Forelimb muscle (tissue), 1 donor: ENCODE results near the gene SP8. TPM values are rescaled to one million over a fixed set of nuclear protein-coding genes. Genes with fewer than 3 reads are reported as not detected.
"Not testable (repeated sequence)": the region's sequence is repeated elsewhere in the genome, so short reads cannot be mapped to it uniquely, and the experiment has no call there.

ENCODE experiments used
- DNase-seq: peaks from one replicate; pipeline ENCODE4 v3.0.0-alpha.2; 2013; ENCODE audit warnings: low read depth
- polyA plus RNA-seq: library from polyadenylated mRNA; unstranded; fragments of 120-200 nt; gene quantifications from one replicate; pipeline ENCODE4 v1.2.1, GENCODE V29; 2013; ENCODE audit not compliant: insufficient read length

The SP8 gene
- 0.04 TPM for polyA plus RNA-seq

GRCh38 chr7:20786779-20787659 is at the start of gene SP8:
SP8 (minus strand) TSS chr7:20786886; CDS start chr7:20786798, 88 bp downstream.
- DNase-seq = no peak

GRCh38 chr7:20836424-20836823 is 49.7 kb upstream of the SP8 start:
- DNase-seq = not testable (repeated sequence)

- no peak for DNase-seq
These were observed 48.5 kb upstream of the SP8 start for GRCh38 chr7:20835111-20835750.

- no peak for DNase-seq
These were observed 48.0 kb upstream of the SP8 start for GRCh38 chr7:20834656-20835055.

- no peak for DNase-seq
These were observed 45.3 kb upstream of the SP8 start for GRCh38 chr7:20831956-20832355.

- no peak for DNase-seq
These were observed 44.8 kb upstream of the SP8 start for GRCh38 chr7:20831451-20831850.

GRCh38 chr7:20828947-20829346 is 42.3 kb upstream of the SP8 start:
- DNase-seq = no peak

GRCh38 chr7:20827172-20827571 is 40.5 kb upstream of the SP8 start:
- no peak for DNase-seq

- no peak for DNase-seq
These were observed 39.6 kb upstream of the SP8 start for GRCh38 chr7:20826243-20826642.

GRCh38 chr7:20825555-20825954 is 38.9 kb upstream of the SP8 start:
- no peak for DNase-seq

DNA sequence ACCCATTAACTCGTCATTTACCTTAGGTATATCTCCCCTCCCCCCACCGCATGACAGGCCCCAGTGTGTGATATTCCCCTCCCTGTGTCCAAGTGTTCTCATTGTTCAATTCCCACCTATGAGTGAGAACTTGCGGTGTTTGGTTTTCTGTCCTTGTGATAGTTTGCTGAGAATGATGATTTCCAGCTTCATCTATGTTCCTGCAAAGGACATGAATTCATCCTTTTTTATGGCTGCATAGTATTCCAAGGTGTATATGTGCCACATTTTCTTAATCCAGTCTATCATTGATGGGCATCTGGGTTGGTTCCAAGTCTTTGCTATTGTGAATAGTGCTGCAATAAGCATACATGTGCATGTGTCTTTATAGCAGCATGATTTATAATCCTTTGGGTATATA is 34.7 kb upstream of the SP8 start:
- not testable (repeated sequence) for DNase-seq

DNA sequence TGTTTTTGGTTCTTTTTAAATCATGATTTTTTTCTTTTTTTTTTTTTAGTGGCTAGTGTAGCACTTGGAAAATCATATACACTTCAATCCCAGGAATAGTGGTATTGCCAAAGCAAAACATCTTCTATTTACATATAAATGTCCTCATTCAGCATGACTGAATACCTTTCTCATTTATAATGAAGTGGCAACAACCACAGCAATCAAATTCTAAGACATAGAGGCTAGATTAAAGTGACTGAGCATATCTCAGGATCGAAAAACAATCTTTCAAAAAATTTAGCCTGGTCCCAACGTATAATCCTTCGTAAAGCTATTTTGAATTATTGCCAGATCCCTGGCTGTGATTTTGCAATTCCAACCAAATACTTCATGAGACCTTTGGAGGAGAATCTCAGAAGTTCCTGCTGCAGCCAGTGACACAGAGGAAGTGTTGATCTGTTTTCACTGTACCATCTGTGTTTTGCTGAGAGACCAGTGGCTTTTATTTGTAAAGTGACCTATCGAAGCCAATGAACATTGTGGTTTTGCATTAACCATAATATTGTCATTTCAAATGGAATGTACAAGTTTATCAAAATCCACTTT is 29.8 kb upstream of the SP8 start:
- DNase-seq = no peak

GRCh38 chr7:20804345-20804744 is 17.7 kb upstream of the SP8 start:
- no peak for DNase-seq

- DNase-seq = no peak
These were observed 13.1 kb upstream of the SP8 start for GRCh38 chr7:20799566-20800366.

- no peak for DNase-seq
These were observed 12.0 kb upstream of the SP8 start for GRCh38 chr7:20798694-20799121.

DNA sequence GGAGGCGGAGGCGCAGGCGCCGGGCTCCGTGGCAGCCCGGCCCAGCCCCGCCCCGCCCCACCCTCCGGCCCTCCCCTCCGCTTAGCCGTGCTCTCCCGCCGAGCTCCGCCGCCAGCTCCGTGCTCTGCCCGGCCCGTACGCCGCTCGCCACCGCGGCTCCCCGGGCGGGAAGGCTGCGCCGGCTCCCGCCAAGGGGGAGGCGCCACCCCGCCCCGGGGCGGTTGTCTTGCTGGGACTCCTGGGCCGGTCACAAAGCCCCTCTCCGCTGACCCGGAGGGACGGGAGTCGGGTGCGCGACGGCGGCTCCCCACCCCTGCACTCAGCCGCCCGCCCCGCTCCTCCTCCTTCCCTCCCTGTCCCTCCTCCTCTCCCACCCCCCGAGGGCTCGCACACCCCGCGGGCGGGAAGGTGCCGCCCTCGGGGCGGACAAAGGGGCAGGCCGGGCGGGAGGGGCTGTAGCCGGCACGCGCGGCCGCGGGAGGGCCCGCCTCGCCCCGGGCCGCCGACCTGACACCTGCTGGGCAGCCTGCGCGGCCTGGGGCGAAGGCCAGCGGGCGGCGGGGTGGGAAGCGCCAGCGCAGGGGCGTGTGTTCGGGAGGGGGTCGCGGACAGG is 11.5 kb upstream of the SP8 start:
- DNase-seq = no peak

DNA sequence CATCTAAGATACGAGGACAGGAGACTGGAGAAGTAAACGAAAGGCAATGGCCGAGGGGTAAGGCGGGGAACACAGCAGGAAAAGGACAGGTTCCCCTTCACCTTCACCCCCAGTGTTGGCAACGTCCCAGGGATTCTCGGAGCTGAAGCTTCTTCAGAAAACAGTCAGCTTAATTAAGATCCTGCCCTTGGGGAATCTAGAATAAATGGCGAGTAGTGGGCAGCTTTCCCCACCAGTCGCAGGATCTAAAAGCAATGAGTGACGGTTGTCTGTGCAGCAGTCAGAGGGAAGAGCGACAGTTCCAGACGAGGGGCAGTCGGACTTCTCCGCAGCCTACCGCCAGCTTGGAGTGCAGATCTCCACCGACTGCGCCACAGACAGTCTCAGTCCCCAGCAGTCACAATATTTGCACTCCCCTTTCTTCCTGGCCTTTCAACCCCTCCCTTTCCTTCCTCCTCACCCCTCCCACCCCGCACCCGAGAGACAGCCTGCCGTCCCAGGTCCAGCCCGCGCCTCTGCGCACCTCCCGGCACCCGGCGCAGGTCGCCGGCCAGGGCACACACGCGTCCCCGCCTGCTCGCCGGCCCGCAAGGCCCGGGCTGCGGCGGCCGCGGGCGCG is 10.9 kb upstream of the SP8 start:
- no peak for DNase-seq

GRCh38 chr7:20797042-20797461 is 10.4 kb upstream of the SP8 start:
- DNase-seq = no peak

- DNase-seq = no peak
These were observed 9.8 kb upstream of the SP8 start for GRCh38 chr7:20796500-20796899.

GRCh38 chr7:20795881-20796280 is 9.2 kb upstream of the SP8 start:
- no peak for DNase-seq

DNA sequence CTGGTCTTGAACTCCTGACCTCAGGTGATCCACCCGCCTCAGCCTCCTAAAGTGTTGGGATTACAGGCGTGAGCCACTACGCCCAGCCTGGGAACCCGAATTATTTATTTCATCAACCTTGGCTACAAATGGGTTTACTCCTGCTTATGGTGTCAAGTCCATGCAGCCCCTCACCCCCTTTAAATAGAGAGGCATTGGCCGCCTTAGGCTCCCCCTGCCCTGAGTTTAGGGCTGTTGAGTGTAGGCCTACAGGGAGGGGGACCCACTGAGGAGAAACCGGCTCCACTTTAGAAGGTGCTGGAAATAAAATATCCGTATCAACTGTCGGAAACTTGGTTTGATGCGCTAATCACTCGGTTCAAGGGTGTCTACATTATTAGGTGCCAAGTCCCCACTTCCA is 8.7 kb upstream of the SP8 start:
- DNase-seq = no peak
